ENCODE measurements around the gene LOXL1. TPM values are rescaled to one million over a fixed set of nuclear protein-coding genes. Genes with fewer than 3 reads are reported as not detected.

Gene LOXL1
- total and polyA plus RNA-seq, 2 of the 13 experiments (the other 11 are each of a cell fraction or from before 2014, with no cell fraction given) = 0.51 to 1.3 TPM

DNA sequence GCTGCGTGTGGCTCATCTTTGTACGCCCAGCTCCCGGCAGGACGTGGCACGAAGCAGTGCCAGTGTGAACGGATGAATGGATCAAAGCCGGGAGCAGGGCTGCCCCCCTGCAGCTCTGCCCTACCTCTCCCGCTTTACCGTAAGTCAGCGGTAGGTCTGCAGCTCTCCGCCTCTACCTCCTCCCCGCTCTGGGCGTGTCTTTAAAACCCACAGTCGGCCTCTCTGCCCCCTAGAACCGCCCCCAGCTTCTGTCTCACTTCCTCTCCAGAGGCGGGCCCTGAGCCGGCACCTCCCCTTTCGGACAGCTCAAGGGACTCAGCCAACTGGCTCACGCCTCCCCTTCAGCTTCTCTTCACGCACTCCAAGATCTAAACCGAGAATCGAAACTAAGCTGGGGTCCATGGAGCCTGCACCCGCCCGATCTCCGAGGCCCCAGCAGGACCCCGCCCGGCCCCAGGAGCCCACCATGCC, 68.2 kb downstream of the LOXL1 start, which contains the start of gene PML (continued):
- TF ChIP-seq ZNF775 (CRISPR knock-in tag; IDR thresholded peaks at IDR 0.05; ENCODE audit: borderline replicate concordance) = no peak
- 0 out of 2 replicates have a peak, but pooled peaks have one; percentile 52 for TF ChIP-seq ZSCAN25 (CRISPR knock-in tag; IDR thresholded peaks at IDR 0.05)
- no peak for TF ChIP-seq MEIS2 (CRISPR knock-in tag; IDR thresholded peaks at IDR 0.05)
- no peak for TF ChIP-seq HIVEP1 (CRISPR knock-in tag; IDR thresholded peaks at IDR 0.05)
- TF ChIP-seq, protein P1, sequence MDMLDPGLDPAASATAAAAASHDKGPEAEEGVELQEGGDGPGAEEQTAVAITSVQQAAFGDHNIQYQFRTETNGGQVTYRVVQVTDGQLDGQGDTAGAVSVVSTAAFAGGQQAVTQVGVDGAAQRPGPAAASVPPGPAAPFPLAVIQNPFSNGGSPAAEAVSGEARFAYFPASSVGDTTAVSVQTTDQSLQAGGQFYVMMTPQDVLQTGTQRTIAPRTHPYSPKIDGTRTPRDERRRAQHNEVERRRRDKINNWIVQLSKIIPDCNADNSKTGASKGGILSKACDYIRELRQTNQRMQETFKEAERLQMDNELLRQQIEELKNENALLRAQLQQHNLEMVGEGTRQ (IDR thresholded peaks at IDR 0.05; ENCODE audit: low read depth, low read length) = no peak
- TF ChIP-seq, protein P1 (CRISPR knock-in tag; IDR thresholded peaks at IDR 0.05; ENCODE audit: borderline replicate concordance) = no peak
- TF ChIP-seq PRDM15 (CRISPR knock-in tag; IDR thresholded peaks at IDR 0.05) = no peak
- TF ChIP-seq NFYB (CRISPR knock-in tag; IDR thresholded peaks at IDR 0.05) = no peak
- TF ChIP-seq SP1 (IDR thresholded peaks at IDR 0.05) = no peak
- TF ChIP-seq SP1 (CRISPR knock-in tag; IDR thresholded peaks at IDR 0.05) = peak; percentile 58; the same call in 1 of the 2 replicates
- TF ChIP-seq, protein P2, sequence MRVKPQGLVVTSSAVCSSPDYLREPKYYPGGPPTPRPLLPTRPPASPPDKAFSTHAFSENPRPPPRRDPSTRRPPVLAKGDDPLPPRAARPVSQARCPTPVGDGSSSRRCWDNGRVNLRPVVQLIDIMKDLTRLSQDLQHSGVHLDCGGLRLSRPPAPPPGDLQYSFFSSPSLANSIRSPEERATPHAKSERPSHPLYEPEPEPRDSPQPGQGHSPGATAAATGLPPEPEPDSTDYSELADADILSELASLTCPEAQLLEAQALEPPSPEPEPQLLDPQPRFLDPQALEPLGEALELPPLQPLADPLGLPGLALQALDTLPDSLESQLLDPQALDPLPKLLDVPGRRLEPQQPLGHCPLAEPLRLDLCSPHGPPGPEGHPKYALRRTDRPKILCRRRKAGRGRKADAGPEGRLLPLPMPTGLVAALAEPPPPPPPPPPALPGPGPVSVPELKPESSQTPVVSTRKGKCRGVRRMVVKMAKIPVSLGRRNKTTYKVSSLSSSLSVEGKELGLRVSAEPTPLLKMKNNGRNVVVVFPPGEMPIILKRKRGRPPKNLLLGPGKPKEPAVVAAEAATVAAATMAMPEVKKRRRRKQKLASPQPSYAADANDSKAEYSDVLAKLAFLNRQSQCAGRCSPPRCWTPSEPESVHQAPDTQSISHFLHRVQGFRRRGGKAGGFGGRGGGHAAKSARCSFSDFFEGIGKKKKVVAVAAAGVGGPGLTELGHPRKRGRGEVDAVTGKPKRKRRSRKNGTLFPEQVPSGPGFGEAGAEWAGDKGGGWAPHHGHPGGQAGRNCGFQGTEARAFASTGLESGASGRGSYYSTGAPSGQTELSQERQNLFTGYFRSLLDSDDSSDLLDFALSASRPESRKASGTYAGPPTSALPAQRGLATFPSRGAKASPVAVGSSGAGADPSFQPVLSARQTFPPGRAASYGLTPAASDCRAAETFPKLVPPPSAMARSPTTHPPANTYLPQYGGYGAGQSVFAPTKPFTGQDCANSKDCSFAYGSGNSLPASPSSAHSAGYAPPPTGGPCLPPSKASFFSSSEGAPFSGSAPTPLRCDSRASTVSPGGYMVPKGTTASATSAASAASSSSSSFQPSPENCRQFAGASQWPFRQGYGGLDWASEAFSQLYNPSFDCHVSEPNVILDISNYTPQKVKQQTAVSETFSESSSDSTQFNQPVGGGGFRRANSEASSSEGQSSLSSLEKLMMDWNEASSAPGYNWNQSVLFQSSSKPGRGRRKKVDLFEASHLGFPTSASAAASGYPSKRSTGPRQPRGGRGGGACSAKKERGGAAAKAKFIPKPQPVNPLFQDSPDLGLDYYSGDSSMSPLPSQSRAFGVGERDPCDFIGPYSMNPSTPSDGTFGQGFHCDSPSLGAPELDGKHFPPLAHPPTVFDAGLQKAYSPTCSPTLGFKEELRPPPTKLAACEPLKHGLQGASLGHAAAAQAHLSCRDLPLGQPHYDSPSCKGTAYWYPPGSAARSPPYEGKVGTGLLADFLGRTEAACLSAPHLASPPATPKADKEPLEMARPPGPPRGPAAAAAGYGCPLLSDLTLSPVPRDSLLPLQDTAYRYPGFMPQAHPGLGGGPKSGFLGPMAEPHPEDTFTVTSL (CRISPR knock-in tag; IDR thresholded peaks at IDR 0.05; ENCODE audit: borderline replicate concordance) = no peak
- TF ChIP-seq KLF15 (CRISPR knock-in tag; IDR thresholded peaks at IDR 0.05; ENCODE audit: borderline replicate concordance) = no peak
- TF ChIP-seq ETV5 (CRISPR knock-in tag; IDR thresholded peaks at IDR 0.05; ENCODE audit: borderline replicate concordance) = peak; percentile 55; the same call in 1 of the 2 replicates
- TF ChIP-seq ZBTB14 (CRISPR knock-in tag; IDR thresholded peaks at IDR 0.05) = no peak
- TF ChIP-seq MED8 (CRISPR knock-in tag; IDR thresholded peaks at IDR 0.05; ENCODE audit: insufficient replicate concordance) = no peak
